Mesenchymal stem cell (in vitro differentiated cells and primary cell): ENCODE results near the gene REG1B.

Source experiments
- DNase-seq: peaks from one replicate; pipeline ENCODE4 v3.0.0-alpha.2; 2013
- H2AFZ ChIP-seq: one replicate; pipeline ENCODE4 v1.6.1; 2013; ENCODE audit warnings: low read depth, mild to moderate bottlenecking, control low read depth, inconsistent platforms, low read length, moderate library complexity
- H2AK5ac ChIP-seq: 2 replicates; pipeline ENCODE4 v1.6.1; 2013; ENCODE audit warnings: low read length, moderate library complexity, mild to moderate bottlenecking, inconsistent platforms; ENCODE audit not compliant: severe bottlenecking
- H2BK120ac ChIP-seq: one replicate; pipeline ENCODE4 v1.6.1; 2013; ENCODE audit warnings: low read depth, mild to moderate bottlenecking, inconsistent platforms, low read length, moderate library complexity
- H2BK12ac ChIP-seq, 2 experiments: one replicate each; pipeline ENCODE4 v1.6.1; 2013; ENCODE audit warnings: inconsistent platforms in 2 of 2, low read length in 2 of 2, mild to moderate bottlenecking in 2 of 2, moderate library complexity in 2 of 2, control low read depth in 1 of 2
- H2BK15ac ChIP-seq: one replicate; pipeline ENCODE4 v1.6.1; 2013; ENCODE audit warnings: mild to moderate bottlenecking, low read depth, inconsistent platforms; ENCODE audit not compliant: poor library complexity, severe bottlenecking
- H2BK5ac ChIP-seq: 2 replicates; pipeline ENCODE4 v1.6.1; 2013; ENCODE audit warnings: low read depth, mild to moderate bottlenecking, low read length, control low read depth, inconsistent platforms; ENCODE audit not compliant: poor library complexity, severe bottlenecking
- H3K14ac ChIP-seq, 2 experiments: one replicate each; pipeline ENCODE4 v1.6.1; 2013; ENCODE audit warnings: inconsistent platforms in 2 of 2, low read length in 2 of 2, control low read depth in 1 of 2, mild to moderate bottlenecking in 1 of 2, moderate library complexity in 1 of 2
- H3K18ac ChIP-seq, 2 experiments: one replicate each; pipeline ENCODE4 v1.6.1; 2013; ENCODE audit warnings: inconsistent platforms in 2 of 2, low read length in 2 of 2, control low read depth in 1 of 2, low read depth in 1 of 2, mild to moderate bottlenecking in 1 of 2
- H3K23ac ChIP-seq, 2 experiments: one replicate each; pipeline ENCODE4 v1.6.1; 2013; ENCODE audit warnings: inconsistent platforms in 2 of 2, low read length in 2 of 2, mild to moderate bottlenecking in 2 of 2, moderate library complexity in 2 of 2, control low read depth in 1 of 2
- H3K27ac ChIP-seq: 2 replicates; pipeline ENCODE4 v1.5.1; 2013; ENCODE audit warnings: mild to moderate bottlenecking, moderate library complexity, low read length, control low read depth, inconsistent platforms; ENCODE audit not compliant: poor library complexity, severe bottlenecking
- H3K27me3 ChIP-seq, 2 experiments: 2 replicates each; pipeline versions ENCODE4 v1.6.1 to v1.7.0; 2013; ENCODE audit warnings: low read length in 2 of 2, mild to moderate bottlenecking in 2 of 2, moderate library complexity in 2 of 2, control low read depth in 1 of 2, inconsistent platforms in 1 of 2; ENCODE audit not compliant: control insufficient read depth in 1 of 2, insufficient read depth in 1 of 2
- H3K36me3 ChIP-seq, 2 experiments: 2 replicates each; pipeline versions ENCODE4 v1.6.1 to v1.7.0; 2013; ENCODE audit warnings: low read length in 2 of 2, control low read depth in 1 of 2, inconsistent platforms in 1 of 2, low read depth in 1 of 2, mild to moderate bottlenecking in 1 of 2; ENCODE audit not compliant: insufficient read depth in 2 of 2, control insufficient read depth in 1 of 2
- H3K4ac ChIP-seq, 2 experiments: one replicate each; pipeline ENCODE4 v1.6.1; 2013; ENCODE audit warnings: inconsistent platforms in 2 of 2, low read length in 2 of 2, mild to moderate bottlenecking in 2 of 2, moderate library complexity in 2 of 2, control low read depth in 1 of 2, low read depth in 1 of 2
- H3K4me1 ChIP-seq: 2 replicates; pipeline ENCODE4 v1.6.1; 2013; ENCODE audit warnings: low read depth, low read length, control low read depth; ENCODE audit not compliant: control insufficient read depth, insufficient read depth
- H3K4me2 ChIP-seq: 2 replicates; pipeline ENCODE4 v1.6.1; 2013; ENCODE audit warnings: low read length, mild to moderate bottlenecking, inconsistent platforms; ENCODE audit not compliant: poor library complexity, severe bottlenecking
- H3K4me3 ChIP-seq, 2 experiments: 2 replicates each; pipeline versions ENCODE4 v1.5.1 to v1.7.0; 2013; ENCODE audit warnings: low read length in 2 of 2, mild to moderate bottlenecking in 2 of 2, control low read depth in 1 of 2, low read depth in 1 of 2; ENCODE audit not compliant: insufficient read depth in 1 of 2
- H3K79me1 ChIP-seq: replicated peaks from 2 replicates; pipeline ENCODE4 v1.6.1; 2013; ENCODE audit warnings: mild to moderate bottlenecking, control low read depth, low read length, inconsistent platforms; ENCODE audit not compliant: poor library complexity, severe bottlenecking
- H3K9ac ChIP-seq: 2 replicates; pipeline ENCODE4 v1.7.0; 2013; ENCODE audit warnings: mild to moderate bottlenecking, low read length, moderate library complexity
- H3K9me3 ChIP-seq: 2 replicates; pipeline ENCODE4 v1.7.0; 2013; ENCODE audit warnings: mild to moderate bottlenecking, low read length; ENCODE audit not compliant: control insufficient read depth
- H4K8ac ChIP-seq: one replicate; pipeline ENCODE4 v1.6.1; 2013; ENCODE audit warnings: inconsistent platforms, mild to moderate bottlenecking, low read length, moderate library complexity
- H4K91ac ChIP-seq: one replicate; pipeline ENCODE4 v1.6.1; 2013; ENCODE audit warnings: mild to moderate bottlenecking, low read length, inconsistent platforms
- WGBS: methylation state at CpG from one replicate; pipeline ENCODE4 v1.1.7; 2013; ENCODE audit warnings: mixed read lengths; 5-methylcytosine and 5-hydroxymethylcytosine counted together

The REG1B gene

GRCh38 chr2:79099140-79099686 lies 11.4 kb upstream of the REG1B start:
- Histone ChIP-seq H2BK12ac (no peak overlapping the region), H3K4me1 (no peaks in the 10 kb centered on the region), H3K79me1 (no peaks in the 10 kb centered on the region), H3K14ac (no peak overlapping the region), H3K9ac (no peak overlapping the region), H2AK5ac (no peak overlapping the region), H3K4me3 (no peak overlapping the region), H4K91ac (no peak overlapping the region), H2BK120ac (no peak overlapping the region), H2AFZ (no peak overlapping the region), H3K9me3 (peaks cover 17% of the 10 kb centered on the region), H3K36me3 (no peaks in the 10 kb centered on the region), H3K27ac (no peak overlapping the region), H2BK15ac (no peak overlapping the region), H3K4ac (no peak overlapping the region), H3K4me2 (no peak overlapping the region), H2BK5ac (no peak overlapping the region), H4K8ac (no peak overlapping the region), H3K23ac (no peak overlapping the region), H3K18ac (no peak overlapping the region), H3K27me3 (no peaks in the 10 kb centered on the region)
- no peak for DNase-seq
- 64% methylated on average over 7 of the region's 7 CpGs for WGBS

- Histone ChIP-seq H3K23ac (no peak overlapping the region), H3K4me3 (no peak overlapping the region), H3K36me3 (no peaks in the 10 kb centered on the region), H2AK5ac (no peak overlapping the region), H2BK120ac (no peak overlapping the region), H2BK5ac (no peak overlapping the region), H3K4ac (no peak overlapping the region), H2AFZ (no peak overlapping the region), H2BK15ac (no peak overlapping the region), H3K4me1 (no peaks in the 10 kb centered on the region), H3K9ac (no peak overlapping the region), H3K27me3 (no peaks in the 10 kb centered on the region), H4K8ac (no peak overlapping the region), H3K9me3 (peaks cover 17% of the 10 kb centered on the region), H3K14ac (no peak overlapping the region), H2BK12ac (no peak overlapping the region), H4K91ac (no peak overlapping the region), H3K4me2 (no peak overlapping the region), H3K27ac (no peak overlapping the region), H3K18ac (no peak overlapping the region), H3K79me1 (no peaks in the 10 kb centered on the region)
- no peak for DNase-seq
- WGBS = 75% methylated on average over 6 of the region's 6 CpGs
Measured at GRCh38 chr2:79097843-79098242, 10.1 kb upstream of the REG1B start.

- no peak for DNase-seq
- WGBS = 89% methylated on average over 4 of the region's 4 CpGs
- Histone ChIP-seq H3K27me3 (no peaks in the 10 kb centered on the region), H3K9ac (no peak overlapping the region), H4K8ac (no peak overlapping the region), H3K9me3 (no peaks in the 10 kb centered on the region), H3K4me1 (no peaks in the 10 kb centered on the region), H2AFZ (no peak overlapping the region), H2BK5ac (no peak overlapping the region), H3K79me1 (no peaks in the 10 kb centered on the region), H3K36me3 (no peaks in the 10 kb centered on the region), H2AK5ac (no peak overlapping the region), H4K91ac (no peak overlapping the region), H3K4ac (no peak overlapping the region), H3K27ac (no peak overlapping the region), H3K14ac (no peak overlapping the region), H3K4me3 (no peak overlapping the region), H3K23ac (no peak overlapping the region), H3K4me2 (no peak overlapping the region), H2BK120ac (no peak overlapping the region), H3K18ac (no peak overlapping the region), H2BK12ac (no peak overlapping the region), H2BK15ac (no peak overlapping the region)
Measured at GRCh38 chr2:79090693-79091092, 2.9 kb upstream of the REG1B start.

GRCh38 chr2:79086255-79086654 lies 1.5 kb downstream of the REG1B start:
- H2AK5ac ChIP-seq = no peak overlapping the region
- no peak overlapping the region for H3K27ac ChIP-seq
- H3K18ac ChIP-seq = no peak overlapping the region
- H3K9ac ChIP-seq = no peak overlapping the region
- no peak overlapping the region for H2AFZ ChIP-seq
- H2BK15ac ChIP-seq = no peak overlapping the region
- H4K91ac ChIP-seq = no peak overlapping the region
- no peak overlapping the region for H3K23ac ChIP-seq
- 86% methylated on average over 4 of the region's 4 CpGs for WGBS
- no peak for DNase-seq
- no peak overlapping the region for H2BK5ac ChIP-seq
- no peak overlapping the region for H3K4me3 ChIP-seq
- H3K14ac ChIP-seq = no peak overlapping the region
- no peak overlapping the region for H2BK120ac ChIP-seq
- H3K4me1 ChIP-seq = no peaks in the 10 kb centered on the region
- no peak overlapping the region for H4K8ac ChIP-seq
- H3K9me3 ChIP-seq = no peaks in the 10 kb centered on the region
- no peak overlapping the region for H2BK12ac ChIP-seq
- H3K27me3 ChIP-seq = no peaks in the 10 kb centered on the region
- H3K36me3 ChIP-seq = no peaks in the 10 kb centered on the region
- H3K79me1 ChIP-seq = no peaks in the 10 kb centered on the region
- no peak overlapping the region for H3K4ac ChIP-seq
- no peak overlapping the region for H3K4me2 ChIP-seq
